SHP77 (cell line): ENCODE measurements around the gene NKAIN4.

Experiments used
- DNase-seq, 2 experiments: peaks; one replicate each; lab custom pipeline; 2025; lab: John Stamatoyannopoulos, UW

Gene NKAIN4

DNA sequence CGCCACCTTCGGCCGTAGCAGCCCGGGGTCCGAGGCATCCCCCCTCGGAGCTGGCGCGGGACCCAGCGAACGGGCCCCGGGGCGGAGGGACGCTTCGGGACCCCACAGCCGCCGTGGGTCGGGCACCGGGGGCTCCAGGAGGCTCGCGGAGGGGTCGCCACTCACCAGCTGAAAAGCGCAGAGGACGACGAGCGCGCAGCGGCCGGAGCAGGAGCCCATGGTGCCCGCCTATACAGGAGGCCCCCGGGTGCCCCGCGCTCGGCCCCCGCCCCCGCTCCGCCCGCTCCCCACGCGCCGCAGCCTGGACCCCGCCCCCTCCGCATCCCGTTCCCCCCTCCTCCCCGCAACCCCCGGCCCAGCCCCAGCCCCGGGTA is at the start of gene NKAIN4:
NKAIN4 (minus strand) TSS at position 232 of the 374 bp plus-strand sequence; CDS start at position 219, 13 bp downstream.
- DNase-seq = no peak

DNA sequence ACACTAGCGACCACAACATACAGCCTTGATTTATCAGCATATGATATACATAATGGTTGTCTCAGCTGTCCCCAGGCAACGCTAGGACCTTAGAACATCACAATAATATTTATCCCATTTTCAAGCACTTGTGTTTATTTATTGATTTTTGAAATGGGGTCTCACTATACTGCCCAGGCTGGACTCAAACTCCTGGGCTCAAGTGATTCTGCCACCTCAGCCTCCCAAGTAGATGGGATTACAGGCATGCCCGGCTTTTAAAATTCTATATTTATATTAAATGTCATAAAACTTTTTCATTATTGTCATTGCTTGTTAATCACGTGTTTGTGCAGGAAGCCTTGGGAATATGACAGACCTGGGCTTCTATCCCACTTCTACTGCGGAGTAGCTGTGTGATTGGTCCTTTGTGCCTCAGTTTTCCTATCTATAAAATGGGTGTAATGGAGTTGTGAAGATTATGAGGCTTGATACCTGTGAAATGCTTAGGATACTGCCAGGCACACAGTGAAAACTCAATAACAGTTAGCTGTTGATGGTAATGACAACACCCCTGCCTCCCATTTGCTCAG is 48.9 kb upstream of the NKAIN4 start:
- no peak for DNase-seq

DNA sequence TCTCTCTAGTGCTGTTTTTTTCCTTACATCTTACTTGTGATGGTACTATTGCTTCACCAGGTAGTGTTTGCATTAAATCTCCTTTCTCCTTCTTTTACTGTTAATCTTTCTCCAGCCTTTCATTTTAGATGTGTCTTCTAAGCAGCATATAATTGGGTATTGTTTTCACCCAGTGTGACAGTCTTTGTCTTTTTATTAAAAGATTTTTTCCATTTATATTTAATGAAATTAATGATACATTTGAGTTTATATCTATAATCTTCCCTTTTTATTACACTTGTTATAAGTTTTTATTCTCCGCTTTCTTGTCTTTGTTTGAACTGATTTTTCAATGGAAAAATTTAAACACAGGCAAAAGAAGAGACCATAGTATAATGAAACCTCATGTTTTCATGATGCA is 47.4 kb upstream of the NKAIN4 start:
- no peak for DNase-seq

DNA sequence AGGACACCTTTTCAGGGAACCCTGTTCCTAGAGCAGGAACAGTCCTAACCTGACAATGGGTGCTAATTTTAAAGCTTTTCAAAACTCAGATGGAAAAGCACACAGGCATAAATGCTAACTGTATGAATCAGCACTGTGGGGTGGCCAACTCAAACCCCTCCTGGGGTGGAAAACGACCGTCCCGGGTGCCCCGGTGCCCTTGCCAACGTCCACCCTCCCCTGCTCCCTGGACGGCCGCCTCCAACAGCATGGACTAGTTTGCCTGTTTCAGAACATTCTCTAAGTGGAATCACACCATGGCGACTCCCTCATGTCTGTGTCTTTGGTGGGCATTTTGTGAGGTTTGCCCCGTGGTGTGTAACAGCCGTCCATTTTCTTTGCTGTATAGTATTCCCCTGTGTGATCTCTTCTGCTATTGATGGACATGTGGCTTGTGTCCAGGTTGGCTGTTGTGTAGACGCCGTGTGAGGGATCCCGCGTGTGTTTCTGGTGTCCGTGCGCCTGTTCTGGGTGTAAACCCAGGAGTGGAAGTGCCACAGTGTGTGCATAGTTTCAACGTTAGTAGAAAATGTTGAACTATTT is 44.6 kb upstream of the NKAIN4 start:
- DNase-seq = no peak

DNA sequence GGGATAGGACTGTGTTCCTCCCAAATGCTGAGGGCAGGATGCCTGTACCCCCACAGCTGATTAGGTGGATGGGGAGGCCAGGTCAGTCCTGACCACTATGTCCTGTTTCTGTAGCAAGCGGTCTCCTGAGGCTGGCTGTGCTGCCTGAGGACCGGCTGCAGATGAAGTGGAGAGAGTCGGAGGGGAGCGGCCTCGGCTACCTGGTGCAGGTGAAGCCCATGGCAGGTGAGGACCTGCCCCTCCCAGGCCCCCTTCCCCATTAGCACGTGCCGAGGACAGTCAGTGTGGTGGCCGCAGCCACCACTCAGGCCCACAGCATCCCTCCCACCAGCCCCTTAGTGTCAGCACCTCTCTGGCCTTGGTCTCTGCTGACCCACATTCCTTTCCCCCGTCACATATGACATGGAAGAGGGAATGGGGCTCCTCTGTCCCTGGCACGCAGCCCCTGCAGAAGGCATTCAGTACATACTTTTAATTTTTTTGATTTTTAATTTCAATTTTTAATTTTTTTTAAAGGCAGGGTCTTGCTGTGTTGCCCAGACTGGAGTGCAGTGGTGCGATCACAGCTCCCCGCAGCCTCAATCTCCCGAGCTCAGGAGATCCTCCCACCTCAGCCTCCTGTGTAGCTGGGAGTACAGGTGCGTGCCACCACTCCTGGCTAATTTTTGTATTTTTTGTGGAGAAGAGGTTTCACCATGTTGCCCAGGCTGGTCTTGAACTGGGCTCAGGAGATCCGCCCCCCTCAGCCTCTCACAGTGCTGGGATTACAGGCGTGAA is 43.7 kb upstream of the NKAIN4 start:
- no peak for DNase-seq

DNA sequence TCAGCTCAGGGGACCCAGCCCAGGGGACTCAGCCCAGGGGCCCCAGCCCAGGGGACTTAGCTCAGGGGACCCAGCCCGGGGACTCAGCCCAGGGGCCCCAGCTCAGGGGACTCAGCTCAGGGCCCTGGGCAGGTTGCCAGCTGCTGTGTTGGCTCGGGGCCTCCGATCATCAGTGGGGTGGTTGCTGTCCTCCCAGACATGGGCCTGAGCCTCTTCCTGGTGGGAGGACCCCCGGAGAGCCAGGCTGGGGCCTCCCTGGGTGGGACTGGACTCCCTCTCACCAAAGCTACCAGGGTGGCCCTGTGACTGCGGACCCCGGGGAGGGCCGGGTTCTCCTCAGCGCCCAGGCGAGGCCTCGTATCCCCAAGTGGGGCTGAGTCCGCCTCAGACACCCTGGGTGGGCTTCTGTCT is 43.1 kb upstream of the NKAIN4 start:
- no peak for DNase-seq

DNA sequence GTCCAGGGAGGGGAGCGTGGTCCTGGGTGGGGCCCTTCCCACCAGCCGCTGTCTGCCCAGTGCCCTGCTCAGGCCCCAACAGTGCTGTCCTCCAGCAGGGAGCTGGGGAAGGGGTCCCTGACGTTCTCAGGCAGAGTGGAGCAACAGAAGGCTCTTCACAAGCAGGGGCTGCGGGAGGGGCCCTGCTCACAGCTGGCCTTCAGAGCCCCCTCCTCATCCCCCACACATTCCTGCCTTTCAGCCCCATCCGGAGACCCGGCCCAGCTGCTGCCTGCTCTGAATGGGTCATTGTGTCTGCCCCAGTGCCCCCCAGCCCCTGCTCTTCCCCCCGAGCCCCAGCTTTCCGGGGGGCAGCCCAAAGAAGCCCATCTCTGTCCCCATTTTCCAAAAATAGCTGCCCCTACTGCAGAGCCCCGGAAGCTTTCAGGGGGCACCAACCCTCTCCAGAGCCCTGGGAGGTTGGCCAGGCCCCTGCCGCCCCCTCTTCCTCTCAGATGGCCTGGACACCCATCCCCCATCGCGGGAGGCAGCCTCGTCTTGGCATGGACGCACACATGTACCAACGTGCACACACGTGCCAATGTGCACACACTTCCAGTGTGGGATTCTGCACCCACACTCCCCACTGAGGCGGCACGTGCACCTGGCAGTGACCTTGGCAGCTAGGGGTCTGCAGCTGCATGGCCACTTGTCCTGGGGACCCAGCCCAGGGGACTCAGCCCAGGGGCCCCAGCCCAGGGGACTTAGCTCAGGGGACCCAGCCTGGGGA is 42.5 kb upstream of the NKAIN4 start:
- DNase-seq = no peak

DNA sequence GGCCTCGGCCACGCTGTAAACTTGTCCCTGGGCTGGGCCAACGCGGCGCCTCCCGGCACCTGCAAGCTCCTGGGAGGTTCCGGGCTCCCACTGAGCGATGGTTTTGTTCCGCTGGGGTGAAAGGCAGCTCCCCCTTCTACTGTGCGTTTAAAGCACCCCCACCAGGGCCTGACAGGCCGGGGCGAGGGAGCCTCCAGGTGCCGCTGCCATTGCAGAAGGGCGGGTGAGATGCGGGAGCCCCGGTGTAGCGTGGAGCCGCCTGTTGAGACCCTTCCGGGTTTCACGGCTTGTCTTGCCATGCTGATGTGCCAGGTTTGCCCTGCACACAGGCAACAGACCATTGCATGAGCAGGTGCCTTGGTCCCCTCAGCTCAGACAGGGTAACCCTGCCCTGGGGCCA is 41.6 kb upstream of the NKAIN4 start:
- DNase-seq = no peak

DNA sequence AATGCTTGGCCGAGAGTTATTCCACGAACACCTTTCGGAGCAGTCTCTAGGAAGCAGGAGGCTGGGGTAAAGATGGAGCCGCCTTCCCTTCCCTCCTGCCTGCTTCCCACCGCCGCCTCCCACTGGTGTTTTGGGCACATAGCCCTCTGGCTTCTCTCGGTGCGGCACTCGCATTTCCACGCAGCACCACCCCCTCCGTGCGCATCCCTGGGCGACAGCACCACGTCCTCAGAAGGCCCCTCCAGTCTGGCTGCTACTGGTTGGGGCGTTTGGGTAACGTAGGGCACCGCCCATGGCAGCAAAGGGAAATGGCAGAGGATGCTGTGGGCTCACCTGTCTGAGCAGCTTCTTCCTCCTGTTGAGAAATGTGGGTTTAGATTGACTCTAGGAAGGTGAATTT is 41.2 kb upstream of the NKAIN4 start:
- no peak for DNase-seq

DNA sequence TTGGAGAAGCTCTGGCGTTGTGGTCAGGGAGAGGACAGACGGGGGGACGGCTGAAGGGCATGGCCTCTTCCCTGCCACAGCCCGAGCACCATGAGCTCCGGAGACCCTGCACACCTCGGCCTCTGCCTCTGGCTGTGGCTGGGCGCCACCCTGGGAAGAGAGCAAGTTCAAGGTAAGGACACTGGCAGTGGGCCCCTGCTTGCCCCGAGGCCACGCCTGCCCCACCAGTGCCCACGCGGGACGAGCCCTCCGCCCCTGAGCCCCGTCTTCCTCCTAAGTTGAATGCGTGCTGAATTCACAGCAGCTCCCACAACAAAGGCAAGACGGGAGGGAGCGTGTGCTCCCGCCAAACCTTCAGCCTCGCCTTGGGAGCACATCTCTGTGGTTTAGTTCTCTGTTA is 40.8 kb upstream of the NKAIN4 start:
- no peak for DNase-seq

DNA sequence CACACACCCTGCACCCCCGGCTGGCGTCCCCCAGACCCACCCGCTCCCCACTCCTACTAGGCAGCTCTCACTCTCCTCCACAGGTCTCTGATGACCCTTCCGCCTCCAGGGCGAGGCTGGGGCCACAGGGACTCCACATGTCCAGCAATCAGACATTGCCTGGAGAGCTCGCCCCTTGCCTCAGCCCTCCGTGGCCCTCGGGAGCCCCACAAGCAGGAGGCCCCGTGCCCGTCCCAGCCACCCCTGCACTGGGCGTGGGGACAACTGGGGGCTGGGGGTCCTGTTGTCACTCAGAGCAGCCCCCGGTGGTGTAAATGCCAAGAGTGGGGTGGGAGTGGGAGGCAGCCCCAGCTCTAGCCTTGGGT is 40.3 kb upstream of the NKAIN4 start:
- no peak for DNase-seq

DNA sequence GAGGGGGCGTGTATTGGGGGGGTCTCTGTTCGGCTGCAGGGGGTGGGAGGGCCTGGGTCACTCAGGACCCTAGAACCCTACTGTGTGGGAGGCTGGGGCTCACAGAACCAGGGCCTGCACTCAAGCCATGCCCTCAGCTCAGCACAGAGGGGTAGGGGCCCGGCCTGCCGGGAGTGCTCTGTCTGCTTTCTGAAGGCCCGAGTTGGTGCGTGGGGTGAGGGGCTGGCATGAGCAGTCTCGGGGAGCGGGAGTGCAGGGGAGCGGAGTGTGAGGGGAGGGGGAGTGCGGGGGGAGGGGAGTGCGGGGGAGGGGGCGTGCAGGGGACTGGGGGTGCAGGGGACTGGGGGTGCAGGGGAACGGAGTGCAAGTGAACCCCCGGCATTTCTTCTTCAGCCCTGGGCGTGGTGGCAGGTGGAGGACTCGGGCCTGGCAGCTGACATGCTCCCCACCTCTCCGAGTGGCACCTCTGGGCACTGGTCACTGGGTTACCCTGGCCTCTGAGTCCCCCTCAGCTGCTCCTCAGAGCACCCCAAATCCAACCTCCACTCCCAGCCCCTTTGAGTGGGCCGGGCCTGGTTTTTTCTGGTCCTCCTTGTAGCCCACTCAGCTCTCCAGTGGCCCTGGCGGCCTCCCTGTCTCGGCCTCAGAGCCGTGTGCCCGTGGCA is 39.7 kb upstream of the NKAIN4 start:
- no peak for DNase-seq

DNA sequence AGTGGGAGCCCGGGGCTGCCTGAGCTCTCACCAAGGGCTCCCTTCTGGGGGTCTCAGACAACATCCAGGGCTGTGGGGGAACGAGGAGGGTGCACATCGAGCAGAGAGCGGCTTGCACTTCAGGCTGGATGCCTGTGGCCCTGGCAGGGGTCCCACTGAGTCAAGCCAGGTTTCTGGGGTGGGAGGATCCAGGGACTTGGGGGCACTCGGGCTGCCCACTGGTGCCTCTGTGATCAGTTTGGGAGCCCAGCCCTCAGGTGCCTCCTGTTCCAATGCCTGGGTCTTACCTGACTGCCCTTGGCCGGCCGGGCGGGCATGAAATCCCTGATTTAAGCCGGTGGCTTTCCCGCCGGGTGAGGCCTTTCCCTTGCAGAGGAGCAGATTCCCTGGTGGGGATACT is 39.2 kb upstream of the NKAIN4 start:
- DNase-seq = no peak

DNA sequence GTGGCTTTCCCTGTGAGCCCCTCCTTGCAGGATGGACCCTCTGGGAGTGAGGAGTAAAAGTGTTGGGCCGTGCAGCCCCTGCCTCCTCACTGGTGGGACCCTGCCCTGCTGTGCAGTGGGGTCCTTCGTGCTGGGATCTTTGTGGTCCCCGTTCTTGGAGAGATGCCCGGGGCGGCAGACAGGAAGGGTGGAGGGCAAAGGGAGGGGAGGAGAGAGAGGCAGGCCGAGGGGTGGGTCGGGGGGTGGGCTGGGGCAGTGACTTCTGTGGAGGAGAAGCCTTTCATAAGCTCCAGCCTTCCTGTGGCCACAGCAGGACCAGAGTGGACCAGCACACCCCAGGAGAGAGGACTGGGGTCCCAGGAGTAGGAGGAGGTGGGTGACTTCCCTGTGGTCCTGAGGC is 38.6 kb upstream of the NKAIN4 start, which contains the start of gene COL20A1:
COL20A1 (plus strand) TSS at position 283 of the 400 bp plus-strand sequence. CDS start 1,922 bp downstream, outside the sequence.
- no peak for DNase-seq

DNA sequence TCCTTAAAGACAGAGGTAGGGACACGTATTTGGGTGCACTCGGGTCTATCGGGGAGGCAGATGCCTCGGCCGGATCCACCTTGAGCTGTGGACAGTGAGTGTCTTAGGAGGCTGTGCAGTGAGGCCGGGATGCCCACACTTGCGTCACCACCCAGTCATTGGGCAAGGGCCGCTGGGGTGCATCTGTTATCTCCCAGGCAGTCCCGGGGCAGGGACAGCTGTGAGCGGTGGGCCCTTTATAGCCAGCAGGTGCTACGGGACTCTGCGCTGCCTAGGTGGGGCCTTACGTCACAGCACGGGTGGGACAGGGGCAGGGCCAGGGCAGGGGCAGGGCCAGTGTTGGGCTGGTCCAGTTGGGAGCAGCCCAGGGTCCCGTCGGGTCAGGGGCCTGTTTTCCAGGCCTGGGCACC is 38.0 kb upstream of the NKAIN4 start:
- DNase-seq = no peak

DNA sequence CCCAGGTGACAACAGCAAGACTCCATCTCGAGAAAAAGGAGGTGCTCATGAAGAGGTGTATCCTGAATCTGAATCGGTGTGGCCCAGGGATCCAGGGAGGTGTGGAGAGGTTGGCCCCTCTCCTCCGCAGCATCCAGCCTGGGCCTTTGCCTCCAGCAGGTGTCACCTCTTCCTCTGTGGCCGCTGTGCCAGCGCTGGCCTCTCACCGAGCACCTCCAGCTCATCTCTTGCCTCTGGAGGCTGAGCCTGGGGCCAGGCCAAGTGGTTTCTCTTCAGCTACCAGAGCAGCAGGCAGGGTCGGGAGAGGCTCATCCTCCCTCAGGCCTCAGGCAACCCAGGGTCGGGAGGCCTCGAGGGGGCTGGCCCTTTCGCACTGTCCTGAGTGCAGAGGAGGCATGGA is 37.5 kb upstream of the NKAIN4 start:
- DNase-seq = no peak

DNA sequence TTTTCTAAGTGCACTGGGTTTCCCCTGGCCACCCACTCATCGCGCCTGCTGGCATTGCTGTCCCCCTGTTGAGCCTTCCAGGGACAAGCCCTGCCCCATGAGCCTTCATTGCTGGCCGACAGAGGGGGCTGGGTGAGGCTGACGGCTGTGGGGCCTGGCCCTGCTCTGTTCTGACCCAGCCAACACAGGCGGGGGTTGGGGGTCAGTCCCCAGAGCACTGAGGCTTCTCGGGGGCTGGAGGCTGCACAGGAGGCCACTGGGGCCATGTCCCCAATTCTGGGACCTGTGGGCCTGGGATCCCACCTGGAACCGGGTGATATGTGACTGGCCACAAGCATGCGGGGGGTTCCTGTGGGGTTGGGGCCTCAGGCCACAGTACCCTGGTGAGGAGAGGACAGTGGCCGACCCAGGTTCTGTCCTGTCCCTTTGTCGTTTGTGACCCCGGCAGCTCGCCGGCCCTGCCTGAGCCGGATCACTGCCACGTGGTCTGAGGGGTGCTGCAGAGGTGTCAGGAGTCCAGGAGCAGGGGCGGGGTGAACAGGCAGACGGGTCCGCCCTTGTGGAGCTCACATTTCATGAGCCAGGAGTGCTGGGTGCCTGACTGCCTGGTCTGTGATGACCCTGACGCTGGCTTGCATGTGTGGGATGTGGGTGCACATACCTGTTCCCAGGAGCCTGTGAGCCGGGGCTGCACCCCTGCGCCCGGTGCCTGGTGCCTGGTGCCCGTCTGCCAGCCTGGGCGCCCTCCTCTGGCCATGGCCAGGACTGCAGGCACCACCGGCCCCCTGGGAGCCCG is 36.6 kb upstream of the NKAIN4 start:
- peak; percentile 49 to 65 for DNase-seq

DNA sequence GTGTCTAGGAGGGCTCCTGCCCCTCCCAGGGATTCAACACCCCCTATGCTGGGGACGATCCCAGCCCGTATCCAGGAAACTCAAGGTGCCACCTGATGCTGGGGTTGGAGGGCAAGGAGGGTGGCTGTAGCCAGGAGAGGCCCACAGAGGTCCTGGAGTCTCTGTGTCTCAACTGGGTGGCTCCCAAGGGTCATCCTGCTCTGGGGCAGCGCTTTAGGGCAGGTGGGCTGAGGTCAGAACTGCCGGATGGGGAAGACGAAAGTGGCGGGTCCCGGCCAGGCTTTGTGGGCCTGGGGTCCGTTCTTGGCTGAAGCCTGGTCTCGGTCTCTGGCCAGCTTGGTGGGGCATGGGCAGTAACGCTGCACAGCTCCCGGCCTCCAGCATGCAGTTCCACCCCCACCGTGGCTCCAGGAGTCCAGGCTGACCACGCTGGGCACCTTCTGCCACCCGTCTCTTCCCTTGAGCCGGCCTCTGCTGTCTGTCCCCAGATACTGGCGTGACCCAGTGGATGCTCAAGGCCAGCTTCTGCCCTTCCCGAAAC is 35.9 kb upstream of the NKAIN4 start:
- DNase-seq = no peak

DNA sequence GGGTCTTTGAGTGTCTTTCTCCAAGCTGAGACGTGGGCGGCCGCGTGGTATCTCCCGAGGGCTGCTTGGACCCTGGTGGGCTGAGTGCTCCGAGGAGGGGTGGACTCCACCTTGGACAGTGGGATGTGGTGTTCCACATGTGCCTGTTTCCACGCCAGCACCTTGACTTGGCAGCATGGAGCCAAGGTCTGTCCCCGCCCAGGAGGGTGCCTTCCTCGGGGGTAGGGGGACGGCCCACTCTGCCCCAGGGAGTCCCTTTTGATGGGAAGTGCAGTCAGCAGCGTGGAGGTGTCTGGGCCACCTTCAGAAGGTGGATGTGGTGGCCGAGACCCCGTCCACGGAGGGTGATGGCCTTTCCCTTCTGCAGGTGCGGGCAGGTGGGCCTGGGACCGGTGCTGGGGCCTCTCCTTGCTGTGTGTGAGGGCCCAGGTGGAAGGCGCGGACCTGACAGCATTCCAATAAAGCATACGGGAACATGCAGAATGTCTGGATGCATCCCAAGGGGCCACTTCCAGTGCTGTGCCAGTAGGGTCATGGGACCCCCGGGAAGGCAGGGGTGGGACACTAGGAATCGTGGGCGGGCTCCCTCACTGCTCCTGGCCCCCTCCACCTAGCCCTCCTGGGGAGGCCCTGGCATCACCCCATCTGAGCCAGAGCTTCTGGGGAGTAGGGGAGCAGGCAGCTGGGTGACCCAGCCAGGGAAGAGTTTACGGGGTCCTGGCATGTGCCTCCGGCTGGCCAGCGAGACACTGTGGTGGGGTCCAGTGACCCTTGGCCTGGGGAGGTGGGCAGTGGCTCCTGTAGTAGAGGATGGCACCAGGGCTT is 35.3 kb upstream of the NKAIN4 start:
- DNase-seq = no peak

DNA sequence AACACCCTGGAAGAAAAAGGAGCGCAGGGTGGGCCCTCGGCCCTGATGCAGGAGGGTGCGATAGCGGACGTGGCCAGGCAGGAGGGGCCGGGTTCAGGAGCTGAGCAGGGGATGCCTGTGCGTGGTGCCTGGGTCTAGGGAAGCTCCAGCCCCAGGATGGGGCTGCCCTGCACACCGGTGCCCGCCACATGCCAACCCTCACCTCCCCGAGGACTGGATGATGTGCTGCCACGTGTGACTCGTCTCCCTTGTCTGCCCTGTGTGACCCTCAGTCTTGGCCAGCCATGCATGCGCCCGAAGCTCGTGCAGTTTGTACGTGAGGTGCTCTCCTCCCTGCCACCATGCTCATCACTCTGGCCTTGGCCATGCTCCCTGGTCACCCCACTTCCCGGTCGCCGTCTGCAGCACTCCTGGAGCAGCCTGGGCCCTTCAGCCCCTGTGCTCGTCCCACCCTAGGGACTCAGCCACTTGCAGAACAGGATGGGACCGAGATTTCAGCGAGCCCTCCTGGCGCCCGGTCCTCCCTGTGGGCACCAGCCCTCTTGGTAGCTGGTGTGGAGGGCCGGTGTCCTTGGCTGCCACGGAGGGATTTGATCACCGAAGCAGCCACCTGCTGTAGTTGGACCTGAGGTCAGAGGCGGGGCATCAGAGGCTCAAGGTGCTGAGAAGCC is 34.5 kb upstream of the NKAIN4 start:
- no peak for DNase-seq
